HepG2 (cell line): Measurements from ENCODE around the gene IL17A. TPM values are rescaled to one million over a fixed set of nuclear protein-coding genes. Genes with fewer than 3 reads are reported as not detected.

Experiments
- ATAC-seq: fragments of 200-7000 bp; cut with Tn5 transposase; 3 replicates; pipeline ENCODE4 v1.9.1; 2020; ENCODE audit warnings: mild to moderate bottlenecking, moderate library complexity
- BruUV-seq: library from RNA; stranded (reverse); fragments of 400-500 nt; replicated peaks from 2 replicates; lab custom pipeline; 2021; lab: Mats Ljungman, UMichigan
- CTCF ChIA-PET: fragments of 300-600 bp; formaldehyde crosslinking; extraction: SDS; loops from one replicate; lab custom pipeline; 2021; ENCODE audit warnings: low total read pairs, inconsistent platforms, low intra/inter-chr PET ratio; lab: Yijun Ruan, JAX
- POLR2A ChIA-PET: fragments of 350-600 bp; sonication (Branson Sonifier 250); formaldehyde crosslinking; loops from one replicate; lab custom pipeline; 2020; ENCODE audit warnings: antibody characterized with exemption, inconsistent platforms; lab: Yijun Ruan, JAX
- DNase-seq: peaks from one replicate; pipeline ENCODE4 v3.0.0-alpha.2; 2015; ENCODE audit warnings: low spot score
- FAIRE-seq: peaks from 3 replicates; lab custom pipeline; 2011; peaks lifted over from hg19 to GRCh38; lab: Jason Lieb, UNC
- H2AFZ ChIP-seq: one replicate; pipeline ENCODE4 v1.6.1; 2011; ENCODE audit warnings: low read length, inconsistent platforms
- H3K27ac ChIP-seq: fragments of 300-600 bp; 3 replicates; pipeline ENCODE4 v1.8.0; 2011; ENCODE audit warnings: mixed run types, mild to moderate bottlenecking, mixed read lengths, low read length, inconsistent platforms; ENCODE audit not compliant: insufficient read depth; ENCODE audit errors: extremely low read length
- H3K27me3 ChIP-seq, 2 experiments: fragments of 200-600 bp in 1 of 2; 2 replicates in 1 of 2; 3 replicates in 1 of 2; pipeline versions ENCODE4 v1.6.0 to v1.8.0; 2011; ENCODE audit warnings: low read length in 2 of 2, mild to moderate bottlenecking in 2 of 2, moderate library complexity in 2 of 2, inconsistent platforms in 1 of 2; ENCODE audit not compliant: insufficient read depth in 2 of 2, control insufficient read depth in 1 of 2
- H3K36me3 ChIP-seq, 2 experiments: fragments of 200-600 bp in 1 of 2; replicated peaks in 1 of 2; 2 replicates in 1 of 2; 3 replicates in 1 of 2; pipeline versions ENCODE4 v1.5.1 to v1.8.0; 2011; ENCODE audit warnings: low read length in 2 of 2, inconsistent platforms in 1 of 2; ENCODE audit not compliant: insufficient read depth in 2 of 2, control insufficient read depth in 1 of 2
- H3K4me1 ChIP-seq: 2 replicates; pipeline ENCODE4 v1.5.1; 2012; ENCODE audit warnings: low read length, inconsistent platforms; ENCODE audit not compliant: insufficient read depth
- H3K4me2 ChIP-seq: 2 replicates; pipeline ENCODE4 v1.6.0; 2011; ENCODE audit warnings: low read depth, low read length, inconsistent platforms
- H3K4me3 ChIP-seq, 3 experiments: fragments of 200-600 bp in 1 of 3; sonication (generic), shearing (Covaris generic) in 1 of 3; replicated peaks in 1 of 3; 2 replicates each; pipeline ENCODE4 v1.5.1; 2011 to 2016; ENCODE audit warnings: low read length in 3 of 3, inconsistent platforms in 2 of 3, low read depth in 2 of 3, mild to moderate bottlenecking in 2 of 3, control low read depth in 1 of 3, mixed read lengths in 1 of 3; ENCODE audit not compliant: insufficient read depth in 1 of 3
- H3K79me2 ChIP-seq: one replicate; pipeline ENCODE4 v1.6.1; 2011; ENCODE audit warnings: low read length, inconsistent platforms; ENCODE audit not compliant: insufficient read depth
- H3K9ac ChIP-seq: 2 replicates; pipeline ENCODE4 v1.6.0; 2011; ENCODE audit warnings: mild to moderate bottlenecking, low read depth, low read length, inconsistent platforms; ENCODE audit not compliant: insufficient read depth
- H3K9me3 ChIP-seq: 2 replicates; pipeline ENCODE4 v1.5.1; 2012; ENCODE audit warnings: mild to moderate bottlenecking, low read length
- H4K20me1 ChIP-seq: 2 replicates; pipeline ENCODE4 v1.6.0; 2011; ENCODE audit warnings: inconsistent platforms, mild to moderate bottlenecking, low read length, moderate library complexity; ENCODE audit not compliant: insufficient read depth
- NBN ChIP-seq: fragments of 450-650 bp; conservative IDR thresholded peaks from 2 replicates; pipeline ENCODE4 v1.6.1; 2017
- NR2C2 ChIP-seq: sonication (generic); formaldehyde crosslinking; IDR thresholded peaks from 2 replicates; pipeline ENCODE4 v1.4.0; 2020; ENCODE audit warnings: missing genetic modification reagents, mild to moderate bottlenecking, moderate library complexity, borderline replicate concordance
- SIX4 ChIP-seq: sonication (generic); formaldehyde crosslinking; IDR thresholded peaks from 2 replicates; pipeline ENCODE4 v1.4.0; 2020; ENCODE audit warnings: missing genetic modification reagents
- SMC3 ChIP-seq: IDR thresholded peaks from 2 replicates; pipeline ENCODE4 v1.6.1; 2011; ENCODE audit warnings: low read length, improper control_type of control experiment
- SRY ChIP-seq: sonication (generic); formaldehyde crosslinking; IDR thresholded peaks from 2 replicates; pipeline ENCODE4 v1.8.0; 2022; ENCODE audit warnings: mild to moderate bottlenecking, missing genetic modification reagents
- XRCC5 ChIP-seq: fragments of 200-400 bp; formaldehyde crosslinking; optimal IDR thresholded peaks from 2 replicates; pipeline ENCODE3; 2017; ENCODE audit warnings: mild to moderate bottlenecking, low read length
- ZMYM2 ChIP-seq: sonication (generic); formaldehyde crosslinking; IDR thresholded peaks from 2 replicates; pipeline ENCODE4 v1.8.0; 2022; ENCODE audit warnings: mild to moderate bottlenecking, missing genetic modification reagents
- ZNF33B ChIP-seq: sonication (generic); formaldehyde crosslinking; IDR thresholded peaks from 2 replicates; pipeline ENCODE4 v1.5.1; 2020; ENCODE audit warnings: mild to moderate bottlenecking, missing genetic modification reagents
- ZNF530 ChIP-seq: sonication (generic); formaldehyde crosslinking; IDR thresholded peaks from 2 replicates; pipeline ENCODE4 v1.5.0; 2020; ENCODE audit warnings: low read depth, mild to moderate bottlenecking, missing genetic modification reagents
- WGBS: methylation state at CpG from one replicate; pipeline ENCODE4 v1.1.6; 2017; ENCODE audit warnings: low lambda C conversion rate; 5-methylcytosine and 5-hydroxymethylcytosine counted together
- in situ Hi-C: cut with HindIII; loops from 2 replicates; pipeline ENCODE4 v1.10.0; 2017; ENCODE audit warnings: low pct_unique_long_range_greater_than_20kb; ENCODE audit not compliant: extremely low pct_ligation_motif_present
- intact Hi-C: fragments of 100-400 bp; cut with micrococcal nuclease; formaldehyde crosslinking; loops from one replicate; pipeline ENCODE4 v1.10.0; 2022; ENCODE audit not compliant: unreplicated experiment
- polyA plus RNA-seq, 8 experiments: library from polyadenylated mRNA; depleted of rRNA in 3 of 8; stranded (reverse) in 7 of 8; unstranded in 1 of 8; fragments of >200 nt; fragmentation: Illumina TruSeq in 4 of 8; extraction: Trizol in 4 of 8; gene quantifications; 2 replicates each; pipeline versions ENCODE4 v1.2.1 to v1.2.3, GENCODE V29; 2011 to 2016; ENCODE audit warnings: low read depth in 4 of 8, missing spikeins in 1 of 8, mixed read lengths in 1 of 8; ENCODE audit not compliant: insufficient read depth in 1 of 8
- total RNA-seq, 5 experiments: library from RNA; depleted of rRNA; stranded (reverse); fragments of >200 nt; fragmentation: Illumina TruSeq; extraction: Trizol; gene quantifications; 2 replicates each; pipeline ENCODE4 v1.2.3, GENCODE V29; 2016; ENCODE audit warnings: low read depth in 1 of 5
- TF ChIP-seq, protein P1 (sequence below): sonication (generic); formaldehyde crosslinking; IDR thresholded peaks from 2 replicates; pipeline ENCODE4 v1.4.0; 2020; ENCODE audit warnings: low read depth, missing genetic modification reagents
- TF ChIP-seq, protein P2 (sequence below): conservative IDR thresholded peaks from 2 replicates; pipeline ENCODE4 v1.6.1; 2018; ENCODE audit warnings: missing genetic modification reagents
- TF ChIP-seq, protein P3 (sequence below): sonication (generic); formaldehyde crosslinking; IDR thresholded peaks from 2 replicates; pipeline ENCODE4 v1.9.0; 2021; ENCODE audit warnings: missing genetic modification reagents, mild to moderate bottlenecking, borderline replicate concordance
- TF ChIP-seq, protein P4 (sequence below): fragments of 450-650 bp; IDR thresholded peaks from 2 replicates; pipeline ENCODE4 v1.6.1; 2016
- TF ChIP-seq, protein P5 (sequence below): sonication (generic); formaldehyde crosslinking; IDR thresholded peaks from 2 replicates; pipeline ENCODE4 v1.5.1; 2020; ENCODE audit warnings: missing genetic modification reagents, mild to moderate bottlenecking, borderline replicate concordance

IL17A gene
- total and polyA plus RNA-seq, 2 of the 13 experiments (the other 11 are each of a cell fraction or from before 2014, with no cell fraction given): not detected

DNA sequence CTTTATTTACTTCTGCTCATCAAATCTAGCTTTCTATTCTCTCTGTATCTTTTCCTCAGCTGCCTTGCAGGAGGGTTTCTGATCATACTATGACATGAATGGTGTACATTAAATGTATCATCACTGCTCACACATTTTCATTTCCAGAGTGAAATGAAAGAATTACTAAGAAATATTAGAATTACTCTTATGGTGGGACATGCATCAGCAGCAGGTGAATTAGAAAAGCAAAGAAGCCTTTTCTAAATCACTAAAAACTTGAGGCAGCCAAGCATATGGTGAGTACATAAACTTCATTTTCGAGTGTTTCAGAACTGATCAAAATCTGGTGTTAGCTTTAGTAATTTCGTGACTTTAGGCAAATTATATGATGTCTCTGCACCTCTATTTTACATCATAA lies 23.6 kb downstream of the IL17A start (continued):
- TF ChIP-seq, protein P1, sequence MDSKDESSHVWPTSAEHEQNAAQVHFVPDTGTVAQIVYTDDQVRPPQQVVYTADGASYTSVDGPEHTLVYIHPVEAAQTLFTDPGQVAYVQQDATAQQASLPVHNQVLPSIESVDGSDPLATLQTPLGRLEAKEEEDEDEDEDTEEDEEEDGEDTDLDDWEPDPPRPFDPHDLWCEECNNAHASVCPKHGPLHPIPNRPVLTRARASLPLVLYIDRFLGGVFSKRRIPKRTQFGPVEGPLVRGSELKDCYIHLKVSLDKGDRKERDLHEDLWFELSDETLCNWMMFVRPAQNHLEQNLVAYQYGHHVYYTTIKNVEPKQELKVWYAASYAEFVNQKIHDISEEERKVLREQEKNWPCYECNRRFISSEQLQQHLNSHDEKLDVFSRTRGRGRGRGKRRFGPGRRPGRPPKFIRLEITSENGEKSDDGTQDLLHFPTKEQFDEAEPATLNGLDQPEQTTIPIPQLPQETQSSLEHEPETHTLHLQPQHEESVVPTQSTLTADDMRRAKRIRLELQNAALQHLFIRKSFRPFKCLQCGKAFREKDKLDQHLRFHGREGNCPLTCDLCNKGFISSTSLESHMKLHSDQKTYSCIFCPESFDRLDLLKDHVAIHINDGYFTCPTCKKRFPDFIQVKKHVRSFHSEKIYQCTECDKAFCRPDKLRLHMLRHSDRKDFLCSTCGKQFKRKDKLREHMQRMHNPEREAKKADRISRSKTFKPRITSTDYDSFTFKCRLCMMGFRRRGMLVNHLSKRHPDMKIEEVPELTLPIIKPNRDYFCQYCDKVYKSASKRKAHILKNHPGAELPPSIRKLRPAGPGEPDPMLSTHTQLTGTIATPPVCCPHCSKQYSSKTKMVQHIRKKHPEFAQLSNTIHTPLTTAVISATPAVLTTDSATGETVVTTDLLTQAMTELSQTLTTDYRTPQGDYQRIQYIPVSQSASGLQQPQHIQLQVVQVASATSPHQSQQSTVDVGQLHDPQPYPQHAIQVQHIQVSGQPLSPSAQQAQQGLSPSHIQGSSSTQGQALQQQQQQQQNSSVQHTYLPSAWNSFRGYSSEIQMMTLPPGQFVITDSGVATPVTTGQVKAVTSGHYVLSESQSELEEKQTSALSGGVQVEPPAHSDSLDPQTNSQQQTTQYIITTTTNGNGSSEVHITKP (CRISPR knock-in tag): no peak
- TF ChIP-seq, protein P2, sequence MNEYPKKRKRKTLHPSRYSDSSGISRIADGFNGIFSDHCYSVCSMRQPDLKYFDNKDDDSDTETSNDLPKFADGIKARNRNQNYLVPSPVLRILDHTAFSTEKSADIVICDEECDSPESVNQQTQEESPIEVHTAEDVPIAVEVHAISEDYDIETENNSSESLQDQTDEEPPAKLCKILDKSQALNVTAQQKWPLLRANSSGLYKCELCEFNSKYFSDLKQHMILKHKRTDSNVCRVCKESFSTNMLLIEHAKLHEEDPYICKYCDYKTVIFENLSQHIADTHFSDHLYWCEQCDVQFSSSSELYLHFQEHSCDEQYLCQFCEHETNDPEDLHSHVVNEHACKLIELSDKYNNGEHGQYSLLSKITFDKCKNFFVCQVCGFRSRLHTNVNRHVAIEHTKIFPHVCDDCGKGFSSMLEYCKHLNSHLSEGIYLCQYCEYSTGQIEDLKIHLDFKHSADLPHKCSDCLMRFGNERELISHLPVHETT: no peak
- TF ChIP-seq, protein P3, sequence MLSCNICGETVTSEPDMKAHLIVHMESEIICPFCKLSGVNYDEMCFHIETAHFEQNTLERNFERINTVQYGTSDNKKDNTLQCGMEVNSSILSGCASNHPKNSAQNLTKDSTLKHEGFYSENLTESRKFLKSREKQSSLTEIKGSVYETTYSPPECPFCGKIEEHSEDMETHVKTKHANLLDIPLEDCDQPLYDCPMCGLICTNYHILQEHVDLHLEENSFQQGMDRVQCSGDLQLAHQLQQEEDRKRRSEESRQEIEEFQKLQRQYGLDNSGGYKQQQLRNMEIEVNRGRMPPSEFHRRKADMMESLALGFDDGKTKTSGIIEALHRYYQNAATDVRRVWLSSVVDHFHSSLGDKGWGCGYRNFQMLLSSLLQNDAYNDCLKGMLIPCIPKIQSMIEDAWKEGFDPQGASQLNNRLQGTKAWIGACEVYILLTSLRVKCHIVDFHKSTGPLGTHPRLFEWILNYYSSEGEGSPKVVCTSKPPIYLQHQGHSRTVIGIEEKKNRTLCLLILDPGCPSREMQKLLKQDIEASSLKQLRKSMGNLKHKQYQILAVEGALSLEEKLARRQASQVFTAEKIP (CRISPR knock-in tag): no peak
- no peak for TF ChIP-seq NR2C2
- no peak for TF ChIP-seq NBN

DNA sequence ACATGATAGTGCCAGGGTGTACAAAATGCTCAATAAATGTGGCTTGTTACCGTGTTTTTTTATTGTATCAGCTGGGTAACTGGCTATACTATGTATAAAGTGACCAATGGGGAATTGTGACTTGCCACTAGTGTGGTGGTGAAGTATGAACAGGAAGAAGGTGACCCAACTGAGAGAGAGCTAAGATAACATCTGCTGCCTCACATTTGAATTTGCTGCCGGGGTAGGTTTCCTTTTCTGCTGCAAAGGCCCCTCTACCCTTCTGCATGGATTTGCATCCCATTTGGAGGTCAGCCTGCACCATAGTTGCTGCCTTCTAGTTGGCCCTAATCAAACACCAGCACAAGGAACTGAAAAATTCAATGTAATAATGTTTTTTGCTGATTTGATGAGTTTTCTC lies 24.1 kb downstream of the IL17A start:
- Histone ChIP-seq H3K9ac (no peak overlapping the region), H3K4me2 (no peak overlapping the region), H2AFZ (no peak overlapping the region), H3K9me3 (no peaks in the 10 kb centered on the region), H3K27me3 (peaks cover 0 to 7% of the 10 kb centered on the region in 2 experiments; a peak in 1 of 5 replicates), H3K36me3 (no peaks in the 10 kb centered on the region), H3K4me3 (no peak overlapping the region), H4K20me1 (no peaks in the 10 kb centered on the region), H3K27ac (no peak overlapping the region), H3K4me1 (no peaks in the 10 kb centered on the region), H3K79me2 (no peaks in the 10 kb centered on the region)
- DNase-seq: no peak
- ChIA-PET CTCF (no interaction called here), POLR2A (no interaction called here)
- no peak for ATAC-seq
- BruUV-seq: no TSS peak
- TF ChIP-seq ZNF530 (no peak), SIX4 (CRISPR knock-in tag) (no peak), ZMYM2 (CRISPR knock-in tag) (no peak), ZNF33B (no peak), SMC3 (no peak), XRCC5 (no peak), SRY (CRISPR knock-in tag) (no peak)
- TF ChIP-seq, protein P4, sequence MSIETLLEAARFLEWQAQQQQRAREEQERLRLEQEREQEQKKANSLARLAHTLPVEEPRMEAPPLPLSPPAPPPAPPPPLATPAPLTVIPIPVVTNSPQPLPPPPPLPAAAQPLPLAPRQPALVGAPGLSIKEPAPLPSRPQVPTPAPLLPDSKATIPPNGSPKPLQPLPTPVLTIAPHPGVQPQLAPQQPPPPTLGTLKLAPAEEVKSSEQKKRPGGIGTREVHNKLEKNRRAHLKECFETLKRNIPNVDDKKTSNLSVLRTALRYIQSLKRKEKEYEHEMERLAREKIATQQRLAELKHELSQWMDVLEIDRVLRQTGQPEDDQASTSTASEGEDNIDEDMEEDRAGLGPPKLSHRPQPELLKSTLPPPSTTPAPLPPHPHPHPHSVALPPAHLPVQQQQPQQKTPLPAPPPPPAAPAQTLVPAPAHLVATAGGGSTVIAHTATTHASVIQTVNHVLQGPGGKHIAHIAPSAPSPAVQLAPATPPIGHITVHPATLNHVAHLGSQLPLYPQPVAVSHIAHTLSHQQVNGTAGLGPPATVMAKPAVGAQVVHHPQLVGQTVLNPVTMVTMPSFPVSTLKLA: no peak
- TF ChIP-seq, protein P5, sequence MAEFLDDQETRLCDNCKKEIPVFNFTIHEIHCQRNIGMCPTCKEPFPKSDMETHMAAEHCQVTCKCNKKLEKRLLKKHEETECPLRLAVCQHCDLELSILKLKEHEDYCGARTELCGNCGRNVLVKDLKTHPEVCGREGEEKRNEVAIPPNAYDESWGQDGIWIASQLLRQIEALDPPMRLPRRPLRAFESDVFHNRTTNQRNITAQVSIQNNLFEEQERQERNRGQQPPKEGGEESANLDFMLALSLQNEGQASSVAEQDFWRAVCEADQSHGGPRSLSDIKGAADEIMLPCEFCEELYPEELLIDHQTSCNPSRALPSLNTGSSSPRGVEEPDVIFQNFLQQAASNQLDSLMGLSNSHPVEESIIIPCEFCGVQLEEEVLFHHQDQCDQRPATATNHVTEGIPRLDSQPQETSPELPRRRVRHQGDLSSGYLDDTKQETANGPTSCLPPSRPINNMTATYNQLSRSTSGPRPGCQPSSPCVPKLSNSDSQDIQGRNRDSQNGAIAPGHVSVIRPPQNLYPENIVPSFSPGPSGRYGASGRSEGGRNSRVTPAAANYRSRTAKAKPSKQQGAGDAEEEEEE: no peak
- WGBS: 0% methylated on average over 2 of the region's 2 CpGs
- no peak for FAIRE-seq
- in situ Hi-C loops: no loop called here
- intact Hi-C loops: no loop called here
